ENCODE measurements around the gene KDM5B. TPM values are rescaled to one million over a fixed set of nuclear protein-coding genes. Genes with fewer than 3 reads are reported as not detected.
A peak's percentile ranks its signal among the peaks of the same experiment; 100 is the strongest.

Gene KDM5B
- total RNA-seq, 4 donors from 2014 or later, result 74.2 to 113 (median 89.2) TPM

DNA sequence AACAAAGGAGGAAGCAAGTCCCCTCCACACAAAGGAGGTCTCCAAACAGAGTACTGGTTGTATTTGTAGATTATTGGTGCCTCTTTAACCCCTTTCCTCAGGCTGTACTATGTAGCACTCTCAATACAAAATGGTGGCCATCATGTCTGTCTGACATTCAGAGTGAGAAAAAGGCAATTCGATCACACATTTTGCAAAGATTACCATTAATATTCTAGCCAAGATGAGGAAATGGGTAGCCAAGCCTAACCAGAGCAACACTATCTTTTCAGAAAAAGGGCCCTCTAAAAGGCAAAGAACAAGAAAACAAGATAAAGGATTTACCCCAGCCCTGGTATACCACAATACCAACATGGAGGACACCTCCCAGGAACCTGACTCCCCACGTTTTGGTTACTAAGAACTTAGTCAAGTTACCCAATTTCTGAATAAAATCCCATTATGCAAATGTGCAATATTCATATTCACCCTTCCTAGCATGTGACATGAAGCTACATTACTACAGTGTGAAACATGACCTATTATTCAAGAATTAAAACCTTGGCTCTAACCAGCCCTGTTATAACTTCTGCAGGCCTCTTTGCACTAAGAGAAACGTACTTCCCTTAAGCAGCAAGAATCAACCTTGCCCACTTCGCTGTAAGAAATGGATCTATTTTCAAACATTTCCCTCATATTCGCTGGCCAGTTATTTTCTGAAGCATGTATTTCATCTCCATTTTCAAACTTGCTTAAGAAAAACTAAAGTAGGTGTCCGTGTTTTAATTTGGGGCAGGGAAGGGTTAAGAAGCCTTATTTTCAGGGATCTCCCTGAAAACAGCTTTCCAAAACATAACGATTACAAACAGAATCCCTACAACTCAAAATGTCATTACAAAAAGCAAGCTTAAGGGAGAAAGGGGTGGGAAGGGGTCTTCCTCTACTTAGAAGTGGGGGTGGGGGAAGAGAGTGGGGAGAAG lies 2.1 kb downstream of the KDM5B start:
- WGBS, 2 donors, result 20 to 21% methylated on average over 7 of the region's 7 CpGs
- intact Hi-C loops (cut with DNase I; ENCODE audit: low total_unique reads), result loop anchor here (2.0 kb wide), 1 partner anchor 47 kb away; no protein-coding TSS in a partner anchor
- H3K4me3 ChIP-seq (ENCODE audit: low read depth, poor library complexity, severe bottlenecking), result peak overlapping the region; percentile 96
- DNase-seq (ENCODE audit: low spot score in 2 of 2), result no peak
- TF ChIP-seq POLR2A (IDR thresholded peaks at IDR 0.05), result no peak
- TF ChIP-seq, protein P1, sequence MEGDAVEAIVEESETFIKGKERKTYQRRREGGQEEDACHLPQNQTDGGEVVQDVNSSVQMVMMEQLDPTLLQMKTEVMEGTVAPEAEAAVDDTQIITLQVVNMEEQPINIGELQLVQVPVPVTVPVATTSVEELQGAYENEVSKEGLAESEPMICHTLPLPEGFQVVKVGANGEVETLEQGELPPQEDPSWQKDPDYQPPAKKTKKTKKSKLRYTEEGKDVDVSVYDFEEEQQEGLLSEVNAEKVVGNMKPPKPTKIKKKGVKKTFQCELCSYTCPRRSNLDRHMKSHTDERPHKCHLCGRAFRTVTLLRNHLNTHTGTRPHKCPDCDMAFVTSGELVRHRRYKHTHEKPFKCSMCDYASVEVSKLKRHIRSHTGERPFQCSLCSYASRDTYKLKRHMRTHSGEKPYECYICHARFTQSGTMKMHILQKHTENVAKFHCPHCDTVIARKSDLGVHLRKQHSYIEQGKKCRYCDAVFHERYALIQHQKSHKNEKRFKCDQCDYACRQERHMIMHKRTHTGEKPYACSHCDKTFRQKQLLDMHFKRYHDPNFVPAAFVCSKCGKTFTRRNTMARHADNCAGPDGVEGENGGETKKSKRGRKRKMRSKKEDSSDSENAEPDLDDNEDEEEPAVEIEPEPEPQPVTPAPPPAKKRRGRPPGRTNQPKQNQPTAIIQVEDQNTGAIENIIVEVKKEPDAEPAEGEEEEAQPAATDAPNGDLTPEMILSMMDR (IDR thresholded peaks at IDR 0.05), result no peak

DNA sequence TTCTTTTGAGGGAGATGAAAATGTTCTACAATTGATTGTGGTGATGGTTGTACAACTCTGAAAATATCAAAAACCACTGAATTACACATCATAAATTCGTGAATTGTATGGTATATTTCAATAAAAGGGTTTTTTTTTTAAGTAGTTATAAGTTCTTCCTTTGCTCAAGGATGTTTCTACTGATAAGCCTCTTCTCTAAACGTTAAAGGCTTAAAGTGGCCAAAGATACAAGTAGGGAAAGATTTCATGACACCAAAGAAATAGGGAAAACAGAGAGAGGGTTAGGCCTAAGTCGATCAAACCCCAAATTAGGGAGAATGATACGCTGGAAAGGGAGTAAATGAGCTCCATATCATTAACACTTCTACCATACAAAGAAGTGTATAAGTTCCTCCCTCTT lies 4.1 kb downstream of the KDM5B start:
- H3K4me3 ChIP-seq (ENCODE audit: low read depth, poor library complexity, severe bottlenecking), result no peak overlapping the region
- intact Hi-C loops (cut with DNase I; ENCODE audit: low total_unique reads), result no loop called here
- 72 to 73% methylated on average over 4 of the region's 4 CpGs for WGBS, 2 donors
- no peak for DNase-seq (ENCODE audit: low spot score in 2 of 2)
- TF ChIP-seq, protein P1 (IDR thresholded peaks at IDR 0.05), result no peak
- TF ChIP-seq POLR2A (IDR thresholded peaks at IDR 0.05), result no peak

DNA sequence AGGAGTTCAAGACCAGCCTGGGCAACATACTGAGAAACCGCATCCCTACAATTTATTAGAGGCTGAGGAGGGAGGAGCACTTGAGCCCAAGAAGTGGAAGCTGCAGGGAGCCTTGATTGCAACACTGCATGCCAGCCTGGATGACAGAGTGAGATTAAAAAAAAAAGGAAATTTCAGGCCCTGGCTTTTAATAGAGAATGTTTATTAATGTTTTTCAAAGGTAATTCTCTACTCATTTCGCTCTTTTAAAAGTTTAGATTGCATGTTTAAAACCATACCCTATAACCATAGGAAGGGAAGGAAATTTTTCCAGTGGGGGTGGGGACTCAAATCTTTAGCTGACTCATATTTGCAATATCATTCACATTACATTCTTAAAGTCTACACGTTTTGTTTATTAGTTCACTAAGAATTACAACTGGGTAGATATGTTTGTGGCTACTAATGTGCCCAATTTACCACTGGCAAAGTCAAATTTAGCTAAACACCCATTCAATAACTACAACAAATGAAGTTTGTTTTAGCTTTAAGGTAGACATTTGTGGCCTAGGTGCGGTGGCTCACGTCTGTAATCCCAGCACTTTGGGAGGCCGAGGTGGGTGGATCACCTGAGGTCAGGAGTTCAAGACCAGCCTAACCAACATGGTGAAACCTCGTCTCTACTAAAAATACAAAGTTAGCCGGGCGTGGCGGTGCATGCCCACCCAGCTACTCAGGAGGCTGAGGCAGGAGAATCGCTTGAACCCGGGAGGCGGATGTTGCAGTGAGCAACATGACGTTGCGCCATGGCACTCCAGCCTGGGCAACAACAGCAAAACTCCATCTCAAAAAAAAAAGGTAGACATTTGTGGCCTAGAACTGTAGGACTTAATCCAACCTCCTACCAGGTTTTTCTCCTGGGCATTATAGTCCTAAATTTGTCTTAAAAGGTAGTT lies 5.0 kb downstream of the KDM5B start:
- peak in 1 of 2 donors; percentile 50 for DNase-seq (ENCODE audit: low spot score in 2 of 2)
- 81 to 82% methylated on average over 15 of the region's 15 CpGs for WGBS, 2 donors
- TF ChIP-seq, protein P1 (IDR thresholded peaks at IDR 0.05), result no peak
- no peak for TF ChIP-seq POLR2A (IDR thresholded peaks at IDR 0.05)
- intact Hi-C loops (cut with DNase I; ENCODE audit: low total_unique reads), result no loop called here
- no peak overlapping the region for H3K4me3 ChIP-seq (ENCODE audit: low read depth, poor library complexity, severe bottlenecking)

DNA sequence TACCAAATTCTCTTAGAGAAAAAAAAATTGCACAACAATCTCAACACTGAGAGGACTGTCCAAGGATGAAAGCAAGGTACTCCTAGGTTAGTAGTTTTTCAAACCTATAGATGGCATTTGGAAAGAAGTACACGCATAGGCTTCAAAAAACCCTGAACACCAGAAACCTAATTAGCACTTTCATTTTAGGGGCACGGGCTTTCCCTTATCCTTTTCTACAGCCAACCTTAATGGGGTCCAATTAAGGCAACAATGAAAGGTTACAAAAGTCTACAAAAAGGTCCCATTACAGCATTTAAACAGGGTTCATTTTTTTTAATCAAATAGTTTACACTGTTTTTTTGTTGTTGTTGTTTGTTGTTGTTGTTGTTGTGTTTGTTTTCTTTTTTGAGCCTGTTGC lies 6.2 kb downstream of the KDM5B start:
- WGBS, 2 donors, result 71 to 80% methylated on average over 2 of the region's 2 CpGs
- H3K4me3 ChIP-seq (ENCODE audit: low read depth, poor library complexity, severe bottlenecking), result no peak overlapping the region
- intact Hi-C loops (cut with DNase I; ENCODE audit: low total_unique reads), result no loop called here
- TF ChIP-seq, protein P1 (IDR thresholded peaks at IDR 0.05), result no peak
- no peak for TF ChIP-seq POLR2A (IDR thresholded peaks at IDR 0.05)
- no peak for DNase-seq (ENCODE audit: low spot score in 2 of 2)

DNA sequence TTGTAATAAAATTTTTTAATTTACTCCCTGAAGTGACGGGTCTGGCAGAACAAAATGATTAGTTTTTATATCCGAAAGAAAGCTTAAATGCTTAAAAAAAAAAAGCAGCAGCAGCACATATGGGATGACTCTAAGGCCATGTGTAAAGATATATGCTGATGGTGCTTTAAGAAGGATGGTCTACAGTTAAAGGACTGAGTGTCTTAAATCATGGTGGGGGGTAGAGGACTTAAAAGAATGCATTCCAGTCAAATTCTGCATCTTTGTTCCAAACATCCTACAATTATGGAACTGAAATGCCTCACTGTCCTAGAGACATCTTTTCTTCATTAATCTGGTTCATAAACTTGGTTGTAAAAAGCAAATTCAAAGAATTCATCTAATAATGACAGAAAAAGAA lies 7.0 kb downstream of the KDM5B start:
- WGBS, 2 donors, result 73 to 82% methylated on average over 2 of the region's 2 CpGs
- intact Hi-C loops (cut with DNase I; ENCODE audit: low total_unique reads), result no loop called here
- TF ChIP-seq, protein P1 (IDR thresholded peaks at IDR 0.05), result no peak
- no peak for TF ChIP-seq POLR2A (IDR thresholded peaks at IDR 0.05)
- no peak overlapping the region for H3K4me3 ChIP-seq (ENCODE audit: low read depth, poor library complexity, severe bottlenecking)
- no peak for DNase-seq (ENCODE audit: low spot score in 2 of 2)
